ENCODE data around the gene GPC6. TPM values are rescaled to one million over a fixed set of nuclear protein-coding genes. Genes with fewer than 3 reads are reported as not detected.
A peak's percentile ranks its signal among the peaks of the same experiment; 100 is the strongest.

Gene GPC6
- total and polyA plus RNA-seq, 9 of the 15 experiments (the other 6 are each of a cell fraction or from before 2014, with no cell fraction given): under 0.01 to 0.20 (median 0.01) TPM; not detected in 4

- no peak for TF ChIP-seq ZNF224 (CRISPR knock-in tag; IDR thresholded peaks at IDR 0.05)
- TF ChIP-seq ZNF23 (CRISPR knock-in tag; IDR thresholded peaks at IDR 0.05): no peak
- TF ChIP-seq POLR2G (IDR thresholded peaks at IDR 0.05; ENCODE audit: low read depth, low read length): no peak
- TF ChIP-seq RUNX1 (IDR thresholded peaks at IDR 0.05; ENCODE audit: low read depth): no peak
- no peak for TF ChIP-seq TAF7 (tag; IDR thresholded peaks at IDR 0.05)
- no peak for TF ChIP-seq TCF7 (IDR thresholded peaks at IDR 0.05; ENCODE audit: borderline replicate concordance)
- no peak for TF ChIP-seq CBFA2T2 (conservative IDR thresholded peaks at IDR 0.05)
- TF ChIP-seq ZNF57 (CRISPR knock-in tag; IDR thresholded peaks at IDR 0.05): no peak
- no peak for TF ChIP-seq WHSC1 (IDR thresholded peaks at IDR 0.05; ENCODE audit: low read length)
- TF ChIP-seq ZSCAN29 (IDR thresholded peaks at IDR 0.05): no peak
Observed at GRCh38 chr13:93339550-93339949, 112.9 kb downstream of the GPC6 start (continued).

- no peaks in the 10 kb centered on the region for H4K20me1 ChIP-seq (replicated peaks; ENCODE audit: control insufficient read depth, insufficient read depth, low read length)
- H2AFZ ChIP-seq (ENCODE audit: low read depth, low read length): no peak overlapping the region
- no peaks in the 10 kb centered on the region for H3K4me1 ChIP-seq (replicated peaks in 1 of 2; ENCODE audit: control insufficient read depth in 2 of 2, insufficient read depth in 2 of 2, low read length in 2 of 2)
- FAIRE-seq (no peak), DNase-seq (ENCODE audit: extremely low read depth in 1 of 4, low spot score in 3 of 4) (no peak), ATAC-seq (no peak)
- in situ Hi-C loops (cut with MboI): no loop called here
- 6% methylated on average over 4 of the region's 4 CpGs for WGBS (ENCODE audit: insufficient coverage, low coverage, missing lambda C conversion rate)
- H3K27ac ChIP-seq (ENCODE audit: extremely low read depth, low read depth, low read length): no peak overlapping the region
- H3K9ac ChIP-seq (ENCODE audit: insufficient read depth in 1 of 2, low read depth in 2 of 2, low read length in 2 of 2): no peak overlapping the region
- no TSS peak for BruUV-seq (replicated peaks)
- no peak for TF ChIP-seq CREM (IDR thresholded peaks at IDR 0.05; ENCODE audit: low read depth)
- peak; percentile 92 for TF ChIP-seq MAFK (IDR thresholded peaks at IDR 0.05; ENCODE audit: low read length)
- no peak for TF ChIP-seq NFYB (IDR thresholded peaks at IDR 0.05; ENCODE audit: extremely low read depth, insufficient read length)
- no peak for TF ChIP-seq TEAD1 (CRISPR knock-in tag; IDR thresholded peaks at IDR 0.05)
- no peak for TF ChIP-seq ZNF695 (CRISPR knock-in tag; IDR thresholded peaks at IDR 0.05)
- TF ChIP-seq MAFF (IDR thresholded peaks at IDR 0.05; ENCODE audit: low read length): peak; percentile 94
- H3K36me3 ChIP-seq (ENCODE audit: control insufficient read depth, insufficient read depth, low read length): no peaks in the 10 kb centered on the region
- POLR2A ChIA-PET: interaction anchor here (1.0 to 1.5 kb wide), 2 partner anchors 10 to 25 kb away, joined by 3 to 4 read pairs; no protein-coding TSS in a partner anchor
- no peaks in the 10 kb centered on the region for H3K79me2 ChIP-seq (ENCODE audit: control insufficient read depth, insufficient read depth, low read length)
- no peaks in the 10 kb centered on the region for H3K9me3 ChIP-seq (replicated peaks; ENCODE audit: control insufficient read depth, insufficient read depth, low read depth, low read length)
- CTCF ChIA-PET (ENCODE audit: low intra/inter-chr PET ratio): no interaction called here
- H3K9me1 ChIP-seq (ENCODE audit: control insufficient read depth, insufficient read depth, low read length): no peaks in the 10 kb centered on the region
- H3K27me3 ChIP-seq (ENCODE audit: control insufficient read depth in 2 of 2, insufficient read depth in 2 of 2, low read length in 2 of 2): peaks cover 0 to 2% of the 10 kb centered on the region in 2 experiments; a peak in 1 of 5 replicates
- intact Hi-C loops (cut with micrococcal nuclease): no loop called here
- H3K4me2 ChIP-seq (ENCODE audit: insufficient read depth, low read length): no peak overlapping the region
- no peak overlapping the region for H3K4me3 ChIP-seq
Observed at GRCh38 chr13:93341517-93341916, 114.9 kb downstream of the GPC6 start.
